Body of pancreas (tissue), 4 donors: ENCODE results near the gene TLK2.

Experiments
- POLR2A ChIP-seq, 3 donors: fragments of 450-650 bp; IDR thresholded peaks; one replicate each; pipeline ENCODE4 v1.6.1; 2016; ENCODE audit warnings: antibody characterized with exemption in 3 of 3, mild to moderate bottlenecking in 2 of 3
- TF ChIP-seq, protein P1 (sequence below), 7 experiments: fragments of 450-650 bp in 4 of 7; fragments of 200-600 bp in 3 of 7; sonication (generic) in 3 of 7; IDR thresholded peaks; one replicate each; pipeline ENCODE4 v1.5.1; 2016 to 2019; ENCODE audit warnings: antibody characterized with exemption in 7 of 7

DNA sequence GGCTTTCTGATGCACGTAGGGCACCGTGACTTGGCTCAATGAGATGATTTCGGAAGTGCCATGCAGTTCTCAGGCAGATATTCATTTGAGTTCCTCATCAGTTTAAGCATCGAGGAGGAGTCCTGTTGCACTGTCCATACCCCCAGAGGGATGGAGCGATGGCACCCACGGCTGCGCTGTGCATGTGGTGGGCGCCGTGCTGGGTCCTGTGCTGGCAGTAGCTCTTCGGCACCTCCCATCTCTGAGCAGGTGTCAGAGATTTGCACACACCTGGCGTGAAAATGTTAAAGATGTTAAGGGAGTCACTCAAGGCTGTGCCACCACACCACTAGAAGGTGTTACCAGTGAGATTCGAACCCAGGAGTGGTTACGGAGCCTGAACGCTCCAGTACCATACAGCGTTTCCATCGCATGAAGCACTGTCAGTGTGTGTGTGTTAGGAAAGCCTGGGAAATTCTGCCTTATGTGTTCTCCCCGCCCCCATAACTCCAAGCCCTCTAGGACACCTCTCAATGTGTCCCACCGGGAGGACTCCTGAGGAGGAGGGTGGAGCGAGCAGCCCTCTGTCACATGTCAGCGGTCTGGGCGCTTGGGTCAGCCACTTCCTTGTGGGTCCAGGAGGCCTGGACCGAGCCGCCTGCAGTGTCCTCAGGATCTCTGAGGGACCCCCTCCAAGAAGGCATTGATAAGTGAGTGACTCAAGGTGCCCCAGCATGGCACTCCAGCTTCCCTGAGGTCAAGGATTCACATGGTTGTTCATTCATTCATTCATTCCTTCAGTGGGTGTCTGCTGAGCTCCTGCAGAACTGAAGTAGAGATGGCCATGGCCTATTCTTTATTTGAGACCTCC lies 152.7 kb downstream of the TLK2 start:
- TF ChIP-seq, protein P1, sequence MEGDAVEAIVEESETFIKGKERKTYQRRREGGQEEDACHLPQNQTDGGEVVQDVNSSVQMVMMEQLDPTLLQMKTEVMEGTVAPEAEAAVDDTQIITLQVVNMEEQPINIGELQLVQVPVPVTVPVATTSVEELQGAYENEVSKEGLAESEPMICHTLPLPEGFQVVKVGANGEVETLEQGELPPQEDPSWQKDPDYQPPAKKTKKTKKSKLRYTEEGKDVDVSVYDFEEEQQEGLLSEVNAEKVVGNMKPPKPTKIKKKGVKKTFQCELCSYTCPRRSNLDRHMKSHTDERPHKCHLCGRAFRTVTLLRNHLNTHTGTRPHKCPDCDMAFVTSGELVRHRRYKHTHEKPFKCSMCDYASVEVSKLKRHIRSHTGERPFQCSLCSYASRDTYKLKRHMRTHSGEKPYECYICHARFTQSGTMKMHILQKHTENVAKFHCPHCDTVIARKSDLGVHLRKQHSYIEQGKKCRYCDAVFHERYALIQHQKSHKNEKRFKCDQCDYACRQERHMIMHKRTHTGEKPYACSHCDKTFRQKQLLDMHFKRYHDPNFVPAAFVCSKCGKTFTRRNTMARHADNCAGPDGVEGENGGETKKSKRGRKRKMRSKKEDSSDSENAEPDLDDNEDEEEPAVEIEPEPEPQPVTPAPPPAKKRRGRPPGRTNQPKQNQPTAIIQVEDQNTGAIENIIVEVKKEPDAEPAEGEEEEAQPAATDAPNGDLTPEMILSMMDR (IDR thresholded peaks at IDR 0.05): no peak
- TF ChIP-seq POLR2A (IDR thresholded peaks at IDR 0.05): no peak
